Measurements from ENCODE around the gene PEX1.
A peak's percentile ranks its signal among the peaks of the same experiment; 100 is the strongest.
"Not testable (repeated sequence)": the region's sequence is repeated elsewhere in the genome, so short reads cannot be mapped to it uniquely, and the experiment has no call there.

The PEX1 gene

DNA sequence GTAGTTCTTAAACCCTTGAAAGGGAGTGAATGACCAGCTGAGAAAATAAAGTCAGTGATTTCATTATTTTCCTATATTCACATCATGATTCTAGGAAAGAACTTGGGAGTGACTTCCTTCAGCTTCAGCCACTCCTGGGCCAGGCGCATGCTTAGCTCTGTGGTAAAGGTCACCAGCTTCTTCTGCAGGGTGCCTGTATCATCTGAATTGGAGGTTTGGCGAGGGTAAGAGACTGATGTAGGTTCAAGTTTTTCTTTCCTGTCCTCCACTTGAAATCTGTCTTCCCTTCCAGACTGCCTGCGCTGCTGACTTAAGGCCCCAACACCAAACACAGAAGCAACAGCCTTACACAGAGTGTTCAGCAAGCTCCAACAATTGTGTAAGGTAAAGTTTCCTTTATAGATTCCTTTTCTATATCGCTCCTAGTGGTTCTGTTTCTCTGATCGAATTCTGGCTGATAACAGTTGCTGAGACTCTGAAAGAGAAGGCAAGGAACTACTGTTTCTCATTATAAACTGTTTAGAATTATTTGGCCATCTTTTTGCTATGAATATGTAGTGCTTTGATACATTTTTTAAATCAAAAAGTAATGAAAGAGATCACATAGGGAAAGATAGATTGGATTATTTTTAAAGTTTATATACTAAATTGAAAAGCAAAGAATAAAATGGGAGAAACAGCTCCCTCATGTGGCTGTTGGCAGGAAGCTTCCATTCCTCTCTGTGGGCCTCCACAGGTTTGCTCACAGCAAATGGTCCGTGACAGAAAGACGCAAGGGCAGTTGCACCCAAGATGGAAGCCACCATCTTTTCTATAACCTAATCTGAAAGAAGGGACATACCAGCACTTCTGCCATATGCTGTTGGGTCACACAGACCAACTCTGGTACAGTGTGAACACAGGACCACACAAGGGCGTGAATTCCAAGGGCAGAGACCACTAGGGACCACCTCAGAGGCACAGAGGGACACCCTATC lies 67.0 kb downstream of the PEX1 start:
- DNase-seq, result peak in 7 of 51 donors; percentile 0 to 34 (median 1)

DNA sequence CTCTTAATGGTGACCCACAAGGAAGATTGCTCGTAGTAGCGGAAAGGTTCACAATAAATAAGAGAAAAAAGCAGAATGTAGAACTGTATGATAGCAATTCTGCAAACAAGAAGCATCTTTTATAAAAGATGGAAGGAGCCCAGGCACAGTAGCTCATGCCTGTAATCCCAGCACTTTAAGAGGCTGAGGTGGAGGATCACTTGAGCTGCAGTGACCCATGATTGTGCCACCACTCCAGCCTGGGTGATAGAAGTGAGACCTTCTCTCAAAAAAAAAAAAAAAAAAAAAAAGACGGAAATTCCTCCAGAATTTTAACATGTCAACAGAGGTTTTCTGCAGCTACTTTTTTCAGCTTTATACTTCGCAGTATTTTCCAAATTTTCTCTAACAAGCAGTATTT lies 67.8 kb downstream of the PEX1 start:
- no peak for DNase-seq

DNA sequence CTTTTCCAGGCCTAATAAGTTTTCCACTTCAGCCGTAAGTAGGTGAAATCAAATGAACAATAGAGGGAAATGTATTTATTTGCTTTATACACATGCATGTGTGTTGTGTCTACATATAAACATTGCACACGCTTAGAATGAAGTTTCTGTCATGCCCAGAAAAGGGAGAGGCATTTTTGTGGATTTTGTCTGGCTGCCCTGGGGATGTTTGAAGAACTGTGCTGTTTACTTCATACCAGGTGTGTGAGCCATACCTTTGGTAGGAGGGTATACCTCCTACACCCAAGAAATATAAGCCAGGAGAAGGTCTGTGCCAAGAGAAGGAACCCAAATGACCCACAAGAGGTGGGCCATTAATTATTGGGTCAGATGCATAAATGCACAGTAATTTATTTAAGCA lies 68.2 kb downstream of the PEX1 start:
- DNase-seq, result no peak

DNA sequence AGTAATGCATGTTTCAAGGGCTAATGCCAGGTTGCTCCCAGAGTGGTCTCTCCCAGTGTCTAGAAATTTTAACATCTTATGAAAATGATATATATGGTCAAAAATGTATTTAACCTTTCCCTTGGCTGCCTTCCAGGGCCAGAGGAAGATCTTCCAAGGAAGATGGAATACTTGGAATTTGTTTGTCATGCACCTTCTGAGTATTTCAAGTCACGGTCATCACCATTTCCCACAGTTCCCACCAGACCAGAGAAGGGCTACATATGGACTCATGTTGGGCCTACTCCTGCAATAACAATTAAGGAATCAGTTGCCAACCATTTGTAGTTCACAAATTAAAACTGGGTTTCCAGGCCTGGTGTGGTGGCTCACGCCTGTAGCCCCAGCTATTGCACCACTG lies 72.1 kb downstream of the PEX1 start:
- DNase-seq, result no peak

DNA sequence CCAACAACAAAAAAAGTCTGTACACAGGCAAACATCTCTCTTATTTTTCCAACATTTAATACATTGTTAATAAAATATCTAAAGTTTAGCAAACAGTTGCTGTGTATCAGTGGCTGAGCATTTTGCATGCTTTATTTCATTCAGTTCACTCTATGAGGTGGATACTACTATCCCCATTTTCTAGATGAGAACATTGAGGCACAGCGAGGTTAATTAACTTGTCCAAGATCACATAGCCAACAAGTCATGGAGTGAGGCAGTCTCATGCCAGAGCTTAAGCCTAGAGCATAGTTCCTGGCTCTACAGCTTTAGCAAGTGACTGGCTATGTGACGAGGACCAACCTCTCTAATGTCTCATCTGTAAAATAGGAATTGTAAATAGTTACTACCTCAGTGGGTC lies 76.7 kb downstream of the PEX1 start:
- no peak for DNase-seq

DNA sequence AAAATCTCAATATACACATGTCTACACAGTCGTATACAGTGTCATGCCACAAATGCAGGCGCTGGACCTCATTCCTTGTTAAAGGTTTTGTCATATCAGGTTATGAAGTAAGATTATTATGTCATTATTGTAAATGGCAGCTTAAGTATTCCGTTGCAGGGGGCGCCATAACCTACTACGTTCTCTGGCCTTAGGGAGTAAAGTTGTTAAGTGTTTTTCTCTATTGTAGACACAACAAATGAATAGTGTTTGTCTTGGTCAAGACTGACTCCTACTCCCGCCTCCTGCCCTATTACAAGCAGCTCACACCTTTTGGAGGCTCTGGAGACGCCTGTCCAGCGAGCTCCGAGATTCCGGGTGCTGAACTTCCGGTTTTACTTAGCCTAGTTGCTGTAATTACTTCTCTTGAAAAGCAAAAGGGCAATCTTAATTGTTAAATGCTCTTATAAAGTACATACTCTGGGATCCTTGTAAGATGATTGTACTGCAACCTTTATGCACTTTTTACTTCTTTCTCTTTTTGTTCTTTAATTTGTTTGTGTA lies 80.0 kb downstream of the PEX1 start:
- DNase-seq, result peak in 23 of 51 donors; percentile 2 to 66 (median 23)

DNA sequence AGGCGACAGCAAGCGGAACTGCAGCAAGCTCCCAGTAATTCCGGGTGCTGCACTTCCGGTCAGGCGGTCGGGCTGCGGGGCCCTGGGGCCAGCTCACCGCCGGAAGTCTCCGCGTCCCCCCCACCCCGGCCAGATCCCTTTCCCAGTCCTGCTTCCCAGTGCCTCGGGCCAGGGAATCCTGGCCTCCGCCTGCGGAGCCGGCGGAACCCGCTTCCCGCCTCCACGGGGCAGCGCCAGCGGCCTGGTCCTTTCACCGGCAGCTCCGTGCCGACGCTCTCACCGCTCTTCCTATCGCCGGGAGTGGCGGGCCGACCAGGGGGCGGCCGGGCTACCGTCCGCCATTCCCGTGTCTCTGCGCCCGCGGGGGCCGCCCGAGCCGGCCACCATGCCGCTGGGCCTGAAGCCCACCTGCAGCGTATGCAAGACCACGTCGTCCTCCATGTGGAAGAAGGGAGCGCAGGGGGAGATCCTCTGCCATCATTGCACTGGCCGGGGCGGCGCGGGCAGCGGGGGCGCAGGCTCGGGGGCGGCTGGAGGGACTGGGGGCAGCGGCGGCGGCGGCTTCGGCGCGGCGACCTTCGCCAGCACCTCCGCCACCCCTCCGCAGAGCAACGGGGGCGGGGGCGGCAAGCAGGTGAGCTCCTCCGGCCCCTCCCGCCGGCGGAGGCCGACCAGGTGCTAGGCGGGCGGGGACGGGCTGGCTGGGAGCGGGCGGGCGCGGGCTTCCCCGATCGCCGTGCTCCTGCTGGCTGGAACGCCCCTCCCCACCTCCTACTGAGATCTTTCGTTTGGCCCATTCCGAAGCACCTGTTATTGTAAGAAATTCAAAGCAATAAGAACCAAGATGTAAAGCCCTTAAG lies 80.7 kb downstream of the PEX1 start, which contains the start of gene GATAD1:
Gene GATAD1, plus strand, starts transcription at position 138 of the 860 bp plus-strand sequence. Its CDS starts 248 bp downstream, at position 386.
- peak; percentile 46 to 95 (median 88) for DNase-seq

DNA sequence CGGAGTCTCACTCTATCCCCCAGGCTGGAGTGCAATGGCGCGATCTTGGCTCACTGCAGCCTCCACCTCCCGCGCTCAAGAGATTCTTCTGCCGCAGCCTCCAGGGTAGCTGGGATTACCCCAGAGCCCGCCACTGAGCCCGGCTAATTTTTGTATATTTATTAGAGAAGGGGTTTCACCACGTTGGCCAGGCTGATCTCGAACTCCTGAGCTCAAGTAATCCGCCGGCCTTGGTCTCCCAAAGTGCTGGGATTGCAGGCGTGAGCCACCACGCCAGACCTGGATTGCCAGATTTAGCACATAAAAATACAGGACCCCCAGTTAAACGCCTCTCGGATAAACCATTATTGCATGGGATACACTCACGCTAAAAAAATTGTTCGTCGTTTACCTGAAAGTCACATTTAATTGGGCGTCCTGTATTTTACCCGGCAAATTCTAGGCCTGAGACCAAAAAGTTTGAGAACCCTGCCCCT lies 81.4 kb downstream of the PEX1 start:
- DNase-seq, result peak in 2 of 51 donors; percentile 32 to 41

DNA sequence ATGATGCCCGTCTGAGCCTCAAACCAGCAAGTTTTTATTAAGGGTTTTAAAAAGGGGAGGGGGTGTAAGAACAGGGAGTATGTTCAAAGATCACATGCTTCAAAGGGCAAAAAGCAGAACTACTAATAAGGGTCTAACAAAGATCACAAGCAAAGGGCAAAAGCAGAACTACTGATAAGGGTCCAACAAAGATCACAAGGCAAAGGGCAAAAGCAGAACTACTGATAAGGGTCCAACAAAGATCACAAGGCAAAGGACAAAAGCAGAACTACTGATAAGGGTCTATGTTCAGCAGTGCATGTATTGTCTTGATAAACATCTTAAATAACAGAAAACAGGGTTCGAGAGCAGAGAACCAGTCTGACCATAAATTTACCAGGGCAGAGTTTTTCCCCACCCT lies 85.6 kb downstream of the PEX1 start:
- not testable (repeated sequence) for DNase-seq

DNA sequence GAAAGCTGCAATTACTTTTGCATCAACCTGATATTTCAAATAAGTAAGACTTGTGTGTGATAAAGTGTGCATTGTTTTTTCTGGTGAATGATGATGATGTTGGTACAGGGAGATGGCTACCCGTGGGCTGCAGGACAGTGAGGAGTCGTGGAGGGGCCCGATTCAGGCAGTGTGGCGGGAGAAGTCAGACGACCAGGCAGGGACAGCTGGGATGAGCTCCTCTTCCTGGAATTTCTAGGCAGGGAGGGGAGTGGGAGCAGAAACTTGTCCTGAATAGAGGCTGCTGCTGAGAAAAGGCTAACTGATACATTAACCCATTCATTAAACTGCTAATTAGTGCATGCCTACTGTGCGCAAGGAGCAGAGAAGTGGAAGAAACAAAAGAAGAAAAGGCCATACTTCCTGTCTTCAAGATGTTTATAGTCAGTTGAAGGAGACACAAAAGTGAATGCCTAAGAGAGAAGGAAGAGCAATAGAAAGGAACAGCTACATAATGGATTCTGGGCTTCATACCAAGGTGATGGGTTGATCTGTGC lies 90.3 kb downstream of the PEX1 start:
- DNase-seq, result no peak
